NOMO-1 (cell line): ENCODE data around the gene MAP2K5.

Source experiments
- DNase-seq, 2 experiments: peaks; one replicate each; lab custom pipeline; 2025; ENCODE audit not compliant: unreplicated experiment in 2 of 2; lab: John Stamatoyannopoulos, UW

The MAP2K5 gene

DNA sequence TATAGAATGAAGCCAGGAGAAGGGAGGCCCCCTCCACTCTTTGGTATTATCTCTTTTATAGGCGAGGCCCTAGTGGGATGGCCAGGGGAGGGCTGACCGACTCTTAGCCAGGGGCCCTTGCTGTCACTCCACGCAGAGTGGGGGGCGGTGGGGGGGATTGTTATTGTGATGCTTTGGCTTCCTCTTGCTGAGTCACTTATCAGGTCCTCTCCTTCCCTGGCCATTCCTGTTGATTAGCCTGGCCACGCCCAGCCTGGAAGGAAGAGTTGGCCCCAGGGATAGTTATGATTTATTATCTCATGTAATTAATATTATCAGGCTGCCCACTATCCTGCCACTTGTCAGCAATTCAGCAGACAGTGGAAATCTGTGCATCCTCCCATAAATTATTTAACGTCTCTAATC is 257.3 kb downstream of the MAP2K5 start:
- DNase-seq, result no peak

DNA sequence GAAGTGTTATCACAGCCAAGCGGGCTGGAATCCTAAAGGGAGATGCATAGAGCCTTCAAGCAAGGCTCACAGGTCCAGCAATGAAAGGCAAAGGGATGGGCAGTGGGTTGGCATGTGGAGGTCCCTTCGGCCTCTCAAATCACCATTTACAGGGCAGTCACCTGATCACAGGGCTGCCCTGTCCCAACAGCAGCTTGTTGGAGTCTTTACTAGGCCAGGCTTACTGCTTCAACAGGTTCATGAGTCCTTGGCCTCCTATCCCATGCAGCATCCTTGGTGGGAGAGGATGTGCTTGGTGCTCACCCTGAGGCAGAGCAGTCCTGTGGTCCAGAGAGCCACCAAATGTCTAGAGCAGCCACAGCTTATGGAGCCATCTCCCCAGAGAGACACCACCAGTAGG is 258.6 kb downstream of the MAP2K5 start:
- no peak for DNase-seq

DNA sequence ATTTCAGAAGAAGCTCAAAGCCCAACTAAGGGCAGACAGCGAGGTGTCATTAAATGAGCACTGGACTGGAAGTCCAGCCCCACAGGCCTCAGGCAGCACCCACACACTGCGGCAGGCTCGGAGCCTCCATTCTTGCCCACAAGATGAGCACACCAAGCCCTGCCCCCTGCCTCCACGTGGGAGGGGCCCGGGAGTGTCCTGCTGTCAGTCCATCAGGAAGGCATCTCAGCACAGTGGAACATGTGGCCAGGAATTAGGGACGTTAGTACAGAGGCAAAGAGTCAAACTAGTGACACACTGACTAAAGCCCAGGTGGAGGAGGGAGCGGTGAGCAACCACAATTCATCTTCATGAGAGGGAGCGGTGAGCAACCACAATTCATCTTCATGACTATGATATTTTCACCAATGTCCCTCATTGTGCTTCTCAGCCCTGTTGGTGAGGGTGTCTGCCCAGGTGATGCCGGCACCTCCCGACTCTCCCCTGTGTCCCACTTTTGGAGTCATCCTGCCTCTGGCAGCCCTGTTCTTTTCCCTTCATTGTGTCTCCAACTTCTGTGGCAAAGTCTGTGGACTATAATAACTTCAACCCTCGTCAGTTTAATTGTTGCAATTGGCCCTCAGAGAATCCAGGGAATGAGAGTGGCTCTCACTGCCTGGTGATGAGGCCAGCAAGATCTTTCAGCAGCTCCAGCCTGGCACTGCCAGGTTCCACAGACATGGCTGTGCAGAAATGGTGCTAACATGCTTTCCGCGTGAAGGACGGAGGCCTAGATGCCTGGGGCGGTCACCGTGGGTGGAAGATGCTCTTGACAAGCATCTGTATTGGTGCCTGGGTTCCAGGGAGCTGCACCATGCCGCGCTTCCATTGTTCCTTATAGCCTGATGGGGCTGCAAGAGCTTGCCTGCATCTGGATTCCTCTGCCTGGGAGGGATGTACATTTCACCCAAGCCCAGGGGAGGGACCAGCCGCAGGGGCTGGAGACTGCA is 259.7 kb downstream of the MAP2K5 start:
- DNase-seq, result no peak

DNA sequence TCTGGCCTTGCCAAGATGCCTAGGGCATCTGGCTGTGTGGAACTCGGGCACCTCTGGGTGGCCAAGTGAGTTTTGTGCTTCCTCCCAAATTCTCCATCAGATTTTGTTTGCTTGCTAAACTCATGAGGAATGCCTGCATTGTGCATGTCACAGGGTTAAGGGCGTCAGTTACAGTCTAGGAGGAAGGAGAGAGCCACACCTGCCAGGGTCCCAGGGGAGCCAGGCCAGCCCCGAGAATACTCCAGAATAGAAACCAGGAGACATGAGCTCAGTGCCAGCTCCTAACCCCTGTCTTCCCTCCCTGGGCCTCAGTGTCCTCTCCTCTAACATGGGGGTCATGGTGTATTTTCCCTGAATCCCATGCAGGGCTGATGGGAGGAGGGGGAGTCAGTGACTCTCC is 260.8 kb downstream of the MAP2K5 start:
- DNase-seq, result no peak

DNA sequence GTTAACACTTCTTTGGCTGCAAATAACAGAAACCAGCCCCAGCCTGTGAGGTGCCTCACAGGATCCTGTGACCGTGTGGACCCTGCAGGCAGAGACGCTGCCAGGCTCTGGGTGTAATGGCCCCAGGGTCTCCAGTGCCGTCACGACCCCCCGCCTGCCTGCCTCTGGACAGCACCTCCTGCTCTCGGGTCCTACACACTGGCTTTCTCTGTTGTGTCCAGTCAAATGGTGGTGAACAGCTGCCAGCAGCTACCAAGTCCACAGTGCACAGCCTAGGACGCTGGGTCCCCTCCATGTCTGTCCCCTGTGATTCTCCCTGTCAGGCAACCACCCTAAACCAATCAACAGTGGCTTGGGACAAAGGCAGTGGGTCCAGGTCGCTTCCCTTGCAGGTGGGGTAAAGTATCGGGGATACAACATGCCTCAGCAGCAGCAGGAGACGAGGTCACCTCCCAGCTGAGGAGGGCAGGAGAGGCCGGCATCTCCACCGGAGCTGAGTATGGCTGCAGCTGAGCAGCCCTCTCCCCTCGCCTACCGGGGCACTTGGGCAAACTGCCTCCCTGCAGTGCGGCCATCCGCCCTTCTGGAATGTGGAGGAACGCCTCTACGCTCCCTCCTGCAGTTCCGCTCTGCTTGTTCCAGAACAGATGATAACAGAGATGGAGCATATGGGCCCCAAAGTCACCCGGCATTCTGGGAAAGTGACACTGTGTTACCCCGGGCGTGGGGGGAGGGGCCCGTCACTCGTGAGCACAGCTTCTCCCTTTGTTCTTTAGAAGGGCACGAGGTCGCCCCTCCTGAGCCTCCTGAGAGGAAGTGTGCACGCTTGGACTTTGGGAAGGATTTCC is 261.7 kb downstream of the MAP2K5 start:
- no peak for DNase-seq

DNA sequence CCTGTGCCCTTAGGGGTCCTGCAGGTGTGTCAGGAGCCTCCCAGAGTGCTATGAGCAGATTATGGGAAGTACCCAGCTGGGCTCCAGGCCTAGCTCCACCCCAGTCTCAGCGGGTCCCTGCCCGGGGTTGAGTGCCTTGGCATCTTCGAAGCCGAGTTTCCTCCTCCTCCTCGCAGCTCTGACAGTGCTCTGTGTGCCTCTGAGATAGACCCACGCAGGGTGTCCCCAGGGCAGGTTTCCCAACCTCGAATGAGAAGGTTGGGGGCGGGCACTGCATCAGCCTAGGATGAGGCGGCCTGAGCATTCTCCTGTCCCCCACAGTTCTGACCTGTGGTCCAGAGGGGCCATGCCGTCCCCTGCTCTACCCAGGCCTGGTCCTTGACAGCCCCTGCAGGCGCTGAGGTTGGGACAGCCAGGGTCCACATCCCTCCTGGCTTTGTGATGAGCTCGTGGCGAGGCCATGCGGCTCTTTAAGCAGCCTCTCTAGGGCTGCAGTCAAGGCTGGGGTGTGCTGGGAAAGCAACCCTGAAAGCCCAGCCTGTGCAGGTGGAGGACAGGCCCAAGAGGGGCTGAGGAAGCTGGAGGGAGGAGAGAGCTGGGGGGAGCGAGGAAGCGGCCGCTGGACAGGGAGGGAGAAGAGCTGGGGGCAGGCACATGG is 262.6 kb downstream of the MAP2K5 start:
- no peak for DNase-seq

DNA sequence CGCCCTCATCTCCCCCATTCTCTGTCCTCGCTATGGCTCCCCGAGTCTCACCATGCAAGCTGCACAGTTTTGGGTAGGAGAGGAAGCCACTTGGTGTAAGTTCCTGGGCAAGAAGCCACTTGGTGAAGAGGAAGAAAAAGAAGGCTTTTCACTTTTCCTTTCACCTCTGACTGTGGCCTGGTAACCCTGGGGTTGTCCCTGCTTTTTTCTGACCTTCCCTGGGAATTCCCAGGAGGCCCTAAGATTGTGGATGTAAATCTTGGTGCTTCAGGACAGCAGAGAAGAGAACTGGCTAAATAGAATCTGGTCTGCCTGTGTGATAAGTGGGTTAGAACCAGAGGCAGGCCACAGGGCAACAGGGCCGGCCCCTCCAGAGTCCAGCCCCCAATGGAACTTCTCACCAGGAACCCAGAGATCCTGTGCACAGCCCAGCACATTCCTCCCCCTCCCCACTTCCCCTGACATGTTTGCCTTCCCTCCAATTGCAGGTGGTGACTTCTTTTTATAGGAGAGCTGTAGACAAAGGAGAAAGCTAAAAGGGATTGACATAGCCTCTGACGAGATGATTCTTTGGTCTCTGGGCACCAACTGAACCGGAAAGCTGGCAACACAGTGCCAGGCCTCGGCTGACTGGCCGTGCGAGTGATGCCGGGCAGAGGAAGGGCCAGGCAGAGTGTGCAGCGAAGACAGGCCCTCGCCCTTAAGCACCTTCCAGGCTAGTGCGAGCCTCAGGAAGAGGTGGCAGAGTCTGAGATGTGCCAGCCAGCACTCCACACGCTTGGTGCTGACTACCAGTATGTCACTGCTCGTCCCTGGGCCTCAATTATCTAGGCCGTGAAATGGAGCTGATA is 263.4 kb downstream of the MAP2K5 start:
- DNase-seq, result no peak

DNA sequence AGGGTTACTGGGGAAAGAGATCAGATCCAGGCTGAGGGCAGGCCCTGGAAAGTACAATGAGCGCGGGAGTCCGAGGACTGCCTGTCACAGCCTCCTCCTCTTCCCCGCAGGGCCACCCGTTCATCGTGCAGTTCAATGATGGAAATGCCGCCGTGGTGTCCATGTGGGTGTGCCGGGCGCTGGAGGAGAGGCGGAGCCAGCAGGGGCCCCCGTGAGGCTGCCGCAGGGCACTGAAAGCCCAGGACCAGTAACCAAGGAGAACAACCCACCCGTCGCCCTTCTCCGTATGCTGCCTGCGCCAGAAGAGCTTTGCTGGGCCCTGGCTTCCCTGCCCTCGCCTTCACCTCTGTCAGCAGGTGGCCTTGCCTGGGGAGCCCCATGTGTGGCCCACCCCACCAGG is 264.0 kb downstream of the MAP2K5 start:
- DNase-seq, result no peak

DNA sequence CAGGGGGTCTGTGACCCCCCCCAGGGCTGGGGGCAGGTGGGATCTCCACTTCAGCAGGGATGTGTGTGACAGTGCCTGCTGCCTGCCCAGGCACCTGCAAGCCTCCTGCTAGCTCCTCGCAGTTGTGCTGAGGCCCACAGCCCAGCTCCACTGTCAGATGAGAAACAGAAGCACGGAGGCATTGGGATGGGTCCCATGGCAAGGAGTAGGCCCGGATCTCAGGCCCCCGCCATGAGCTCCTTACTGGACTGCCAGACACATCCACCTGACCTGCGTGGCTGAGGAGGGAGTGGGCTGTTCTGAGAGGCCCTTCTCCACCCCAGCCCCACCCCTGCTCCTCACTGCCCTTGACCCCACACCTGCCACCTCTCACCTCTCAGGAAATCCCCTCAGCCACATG is 264.6 kb downstream of the MAP2K5 start:
- DNase-seq, result no peak

DNA sequence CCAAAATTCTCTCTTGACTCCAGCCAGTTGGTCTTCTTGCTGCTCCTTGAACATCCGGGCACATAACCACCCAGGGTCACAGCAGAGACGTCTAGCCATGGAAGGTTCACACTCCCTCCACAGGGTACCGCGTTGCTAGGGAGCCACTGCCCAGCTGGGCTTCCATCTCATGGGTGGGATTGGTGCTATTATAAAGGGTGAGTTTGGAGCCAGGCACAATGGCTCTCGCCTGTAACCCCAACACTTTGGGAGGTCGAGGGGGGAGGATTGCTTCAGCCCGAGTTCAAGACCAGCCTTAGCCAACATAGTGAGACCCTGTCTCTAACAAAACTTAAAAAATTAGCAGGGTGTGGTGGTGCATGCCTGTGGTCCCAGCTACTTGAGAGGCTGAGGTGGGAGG is 265.3 kb downstream of the MAP2K5 start:
- no peak for DNase-seq

DNA sequence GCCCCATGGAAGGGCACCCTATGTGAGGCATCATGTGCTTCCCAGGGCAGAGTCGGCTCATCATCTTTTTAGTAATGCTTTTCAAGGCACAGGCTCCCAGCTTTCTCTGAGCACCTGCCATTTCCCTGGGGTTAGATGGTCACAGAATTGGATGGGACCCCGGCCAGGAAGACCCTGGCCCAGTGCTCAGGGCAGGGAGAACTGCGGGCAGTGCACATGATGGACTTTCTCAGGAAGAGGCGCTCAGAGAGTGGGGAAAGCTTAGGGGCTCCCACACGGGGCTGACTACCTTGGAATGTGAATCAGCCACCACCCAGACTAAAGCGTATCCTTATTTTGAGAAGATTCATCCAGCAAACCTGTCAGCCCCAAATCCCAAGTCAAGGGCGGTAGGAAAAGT is 266.3 kb downstream of the MAP2K5 start:
- no peak for DNase-seq

DNA sequence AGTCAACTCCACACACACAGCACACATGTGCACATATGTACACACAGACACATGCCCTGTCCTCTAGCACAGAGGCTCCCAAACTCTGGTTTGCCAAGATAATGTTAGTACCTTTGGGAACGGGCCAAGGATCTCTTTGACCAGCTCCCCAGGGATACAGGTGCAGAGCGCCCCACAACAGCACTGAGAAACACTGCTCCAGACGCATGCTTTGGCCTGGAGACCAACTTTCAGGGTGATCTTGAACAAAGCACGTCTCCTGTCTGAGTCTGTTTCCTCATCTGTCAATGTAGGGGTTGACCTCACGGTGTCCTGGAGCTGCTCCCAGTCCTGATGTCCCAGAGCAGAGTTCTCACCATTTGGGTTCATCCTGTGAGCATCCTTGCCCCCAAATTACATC is 266.9 kb downstream of the MAP2K5 start:
- no peak for DNase-seq

DNA sequence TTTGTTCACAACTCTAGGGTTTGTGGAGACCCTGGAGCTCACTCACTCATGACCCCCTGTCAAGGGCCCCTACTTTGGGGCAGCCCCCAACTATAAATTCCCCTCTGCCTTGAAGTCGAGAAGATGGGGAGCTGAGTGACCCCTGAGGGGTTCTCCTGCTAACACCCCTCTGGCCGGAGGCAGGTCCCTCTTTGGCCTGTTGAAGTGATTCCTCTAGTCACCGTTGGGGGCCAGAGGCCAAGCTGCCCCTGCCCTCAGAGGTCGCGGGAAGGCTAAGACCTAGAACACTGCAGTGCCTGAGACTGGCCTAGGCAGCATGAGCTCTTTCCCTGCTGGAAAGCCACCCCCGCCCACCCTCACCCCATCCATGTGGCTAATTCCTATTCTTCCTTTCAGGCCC is 267.4 kb downstream of the MAP2K5 start:
- DNase-seq, result no peak

DNA sequence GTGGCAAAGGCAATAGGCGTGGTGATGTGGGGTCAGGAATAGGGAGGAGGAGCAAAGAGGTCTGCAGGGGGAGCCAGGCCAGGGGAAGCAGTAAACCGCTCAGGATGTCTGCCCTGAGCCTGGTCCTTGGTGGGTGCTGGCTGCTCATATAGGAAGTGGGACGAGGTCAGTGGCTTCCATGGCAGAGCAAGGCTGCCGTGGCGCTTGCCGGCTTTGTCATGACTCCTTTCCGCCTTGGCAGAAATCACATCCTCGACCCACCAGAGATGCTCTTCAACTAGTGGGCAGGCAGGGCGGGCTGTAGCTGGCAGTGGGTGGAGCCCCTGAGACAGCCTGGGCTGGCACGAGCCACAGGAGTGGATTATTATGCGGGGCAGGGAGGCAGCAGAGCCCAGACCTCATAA is 269.7 kb downstream of the MAP2K5 start:
- no peak for DNase-seq

DNA sequence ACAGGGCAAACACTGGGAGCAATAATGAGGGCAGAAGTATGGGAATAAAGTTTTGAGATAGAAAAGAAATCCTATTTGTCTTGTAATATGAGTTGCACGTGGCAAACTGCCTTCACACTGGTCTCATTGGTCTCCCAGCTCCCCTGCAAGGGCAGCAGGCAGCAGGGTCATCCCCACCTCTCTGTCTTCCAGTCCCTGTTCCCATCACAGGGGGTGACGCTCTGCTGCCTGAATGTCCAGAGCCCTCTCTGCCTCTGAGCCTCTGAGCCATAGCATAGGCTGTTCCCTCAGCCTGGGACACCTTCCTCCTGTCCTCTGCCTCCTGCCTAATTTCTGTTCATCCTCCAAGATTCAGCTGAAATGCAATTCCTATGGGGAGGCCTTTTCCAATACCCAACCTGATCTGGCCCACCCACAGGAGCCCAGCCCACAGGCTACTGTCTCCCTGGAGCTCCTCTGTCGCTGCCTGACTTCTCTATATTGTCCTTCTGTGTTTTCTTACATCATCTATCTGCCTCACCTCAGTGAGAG is 270.7 kb downstream of the MAP2K5 start:
- no peak for DNase-seq

DNA sequence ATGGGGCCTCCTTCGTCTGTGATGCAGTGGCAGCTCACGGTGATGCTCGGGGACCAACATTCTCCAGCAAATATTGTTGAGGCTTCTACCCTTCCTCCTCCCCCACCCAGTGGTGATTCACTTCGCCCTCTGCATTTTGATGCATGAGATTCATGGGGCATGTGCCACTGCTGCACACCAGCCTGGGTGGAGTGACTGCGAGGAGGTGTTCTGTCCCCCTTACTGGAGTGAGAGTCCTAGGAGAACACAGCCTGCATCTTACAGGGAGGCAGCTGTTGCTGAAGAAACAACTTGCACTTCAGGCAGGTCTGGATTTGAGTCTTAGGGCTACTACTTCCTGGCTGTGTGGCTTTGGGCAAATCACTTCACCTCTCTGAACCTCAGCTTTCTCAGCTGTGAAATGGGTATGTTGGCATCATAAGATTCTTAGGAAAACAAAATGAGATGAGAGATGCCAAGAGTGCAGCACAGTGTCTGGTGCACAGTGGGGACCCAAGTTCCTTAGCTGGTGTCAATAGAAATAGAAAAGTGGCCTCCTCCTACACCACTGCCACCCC is 272.6 kb downstream of the MAP2K5 start:
- DNase-seq, result no peak

DNA sequence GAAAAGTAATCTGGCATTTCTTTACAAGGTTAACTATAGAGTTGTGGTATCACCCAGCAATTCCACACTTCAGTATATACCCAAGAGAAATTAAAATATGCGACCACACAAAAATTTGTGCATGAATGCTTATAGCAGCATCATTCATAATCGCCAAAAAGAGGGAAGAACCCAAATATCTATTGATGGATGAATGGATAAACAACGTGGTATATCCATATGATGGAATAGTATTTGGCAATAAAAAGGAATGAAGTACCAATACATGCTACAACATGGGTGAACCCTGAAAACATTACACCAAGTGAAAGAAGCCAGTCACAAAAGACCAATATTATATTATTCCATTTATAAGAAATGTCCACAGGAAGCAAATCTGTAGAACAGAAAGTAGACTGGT is 274.2 kb downstream of the MAP2K5 start:
- no peak for DNase-seq

DNA sequence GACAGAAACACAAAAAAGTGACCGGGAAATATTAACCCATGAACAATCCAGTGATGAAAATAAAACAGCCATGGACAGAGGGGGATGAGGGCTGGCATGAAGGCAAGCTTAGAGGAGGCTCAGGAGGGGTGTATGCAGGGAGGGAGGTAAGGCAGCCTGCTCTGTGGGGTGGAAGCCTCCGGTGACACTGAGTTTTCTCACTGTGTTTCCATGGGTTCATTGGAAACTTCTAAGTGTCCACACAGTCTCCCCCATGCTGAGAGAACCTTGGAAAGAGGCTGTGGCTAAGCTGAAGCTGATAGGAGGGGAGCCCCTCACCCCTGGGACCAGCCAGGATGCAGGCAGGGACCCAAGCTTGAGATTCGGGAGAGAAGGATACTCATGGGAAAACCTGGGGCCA is 276.0 kb downstream of the MAP2K5 start:
- no peak for DNase-seq

DNA sequence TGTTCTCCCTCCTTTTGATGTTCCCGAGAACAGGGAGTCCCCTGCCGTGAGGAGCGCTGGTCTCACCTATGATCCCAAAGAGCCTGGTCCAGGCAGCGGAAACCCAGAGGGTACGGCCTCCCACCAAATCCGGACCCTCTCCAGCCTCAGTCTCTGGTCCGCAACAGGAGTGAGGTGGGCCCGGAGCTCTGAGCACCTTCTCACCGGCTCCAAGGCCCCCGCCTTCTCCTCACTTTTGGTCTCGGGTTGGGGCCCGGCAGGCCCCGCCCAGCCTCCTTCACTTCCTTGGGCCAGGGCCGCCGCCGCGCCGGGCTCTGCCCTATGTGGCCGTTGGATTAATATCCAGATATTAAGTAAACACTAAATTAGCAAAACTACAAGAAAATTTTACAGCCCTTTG is 277.1 kb downstream of the MAP2K5 start:
- no peak for DNase-seq
